ENCODE data around the gene AGFG2.
A peak's percentile ranks its signal among the peaks of the same experiment; 100 is the strongest.

The AGFG2 gene

DNA sequence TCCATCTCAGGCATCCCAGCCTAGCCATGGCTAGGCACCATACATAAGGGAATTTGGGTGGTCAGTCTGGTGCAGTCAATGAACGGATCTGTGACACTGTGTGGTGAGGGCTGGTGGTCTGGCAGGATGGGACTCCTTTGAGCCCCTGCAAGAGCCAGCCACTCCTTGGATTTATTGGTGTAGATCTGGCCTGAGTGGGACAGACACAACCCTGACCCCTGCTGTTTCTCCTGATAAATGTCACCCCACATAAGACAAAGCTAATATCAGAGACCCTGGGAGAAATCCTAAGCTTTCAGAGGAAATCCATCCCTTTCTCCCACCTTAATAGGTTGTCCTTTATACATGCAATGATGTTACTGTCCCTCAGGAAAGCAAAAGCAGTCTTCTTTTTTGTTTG is 49.4 kb downstream of the AGFG2 start:
- DNase-seq, result no peak

DNA sequence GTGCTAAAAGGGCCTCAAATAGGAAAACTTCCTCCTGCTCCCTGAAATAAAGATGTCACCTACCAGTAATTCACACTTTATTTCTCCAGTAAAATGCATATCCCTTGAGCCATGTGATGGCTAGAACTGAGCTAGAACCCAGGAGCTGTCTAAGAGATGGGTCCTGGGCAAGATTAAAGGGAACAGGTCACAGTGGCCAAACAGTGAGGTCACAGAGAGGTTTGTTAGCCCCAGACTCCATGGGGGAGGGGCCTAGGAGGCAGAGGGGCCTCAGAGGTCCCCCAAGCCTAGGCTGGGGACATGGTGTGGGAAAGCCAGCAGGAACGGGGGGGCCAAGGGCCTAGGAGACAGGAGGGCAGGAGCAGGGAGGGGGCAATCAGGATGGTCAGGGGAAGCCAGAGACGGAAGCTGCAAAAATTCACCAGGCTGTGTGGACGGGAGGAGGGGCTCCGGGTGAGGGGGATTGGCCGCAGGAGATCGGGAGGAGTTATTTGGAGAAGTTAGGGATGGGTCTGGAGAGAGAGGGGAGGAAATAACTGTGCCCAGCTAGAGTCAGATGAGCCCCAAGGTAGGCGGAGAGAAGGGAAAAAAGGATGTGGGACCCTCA is 50.4 kb downstream of the AGFG2 start:
- no peak for DNase-seq

DNA sequence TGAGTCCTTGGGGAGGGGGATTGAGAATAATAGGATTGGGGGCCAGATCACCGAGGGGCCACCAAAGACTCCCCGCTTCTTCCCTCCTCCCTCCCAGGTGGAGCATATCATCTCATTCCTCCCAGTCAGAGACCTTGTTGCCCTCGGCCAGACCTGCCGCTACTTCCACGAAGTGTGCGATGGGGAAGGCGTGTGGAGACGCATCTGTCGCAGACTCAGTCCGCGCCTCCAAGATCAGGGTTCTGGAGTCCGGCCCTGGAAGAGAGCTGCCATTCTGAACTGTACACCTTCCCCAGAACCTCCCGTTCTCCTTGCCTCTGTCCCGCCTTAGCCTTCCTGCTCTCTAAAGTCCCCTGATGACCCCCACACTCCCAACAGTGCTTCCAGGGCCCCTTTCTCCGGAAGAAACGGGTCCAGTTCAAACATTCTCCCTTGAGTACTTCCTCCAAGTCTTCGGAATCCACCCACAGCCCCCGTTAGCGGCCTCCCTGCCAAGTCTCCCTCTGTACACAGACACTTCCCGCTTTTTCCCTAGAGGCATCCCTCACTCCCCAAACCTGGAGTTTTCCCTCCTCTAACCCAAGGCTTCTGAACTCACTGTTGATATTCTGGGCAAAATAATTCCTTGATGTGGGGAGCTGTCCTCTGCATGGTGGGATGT is 51.2 kb downstream of the AGFG2 start:
- no peak for DNase-seq

DNA sequence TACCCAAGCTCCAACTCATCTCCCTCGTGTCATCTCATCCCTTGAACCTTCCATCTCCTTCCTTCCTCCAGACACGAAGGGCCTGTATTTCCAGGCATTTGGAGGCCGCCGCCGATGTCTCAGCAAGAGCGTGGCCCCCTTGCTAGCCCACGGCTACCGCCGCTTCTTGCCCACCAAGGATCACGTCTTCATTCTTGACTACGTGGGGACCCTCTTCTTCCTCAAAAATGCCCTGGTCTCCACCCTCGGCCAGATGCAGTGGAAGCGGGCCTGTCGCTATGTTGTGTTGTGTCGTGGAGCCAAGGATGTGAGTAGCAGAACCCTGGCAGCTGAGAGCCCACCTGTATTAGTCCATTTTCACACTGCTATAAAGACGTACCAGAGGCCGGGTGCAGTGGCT is 52.6 kb downstream of the AGFG2 start:
- DNase-seq, result no peak

DNA sequence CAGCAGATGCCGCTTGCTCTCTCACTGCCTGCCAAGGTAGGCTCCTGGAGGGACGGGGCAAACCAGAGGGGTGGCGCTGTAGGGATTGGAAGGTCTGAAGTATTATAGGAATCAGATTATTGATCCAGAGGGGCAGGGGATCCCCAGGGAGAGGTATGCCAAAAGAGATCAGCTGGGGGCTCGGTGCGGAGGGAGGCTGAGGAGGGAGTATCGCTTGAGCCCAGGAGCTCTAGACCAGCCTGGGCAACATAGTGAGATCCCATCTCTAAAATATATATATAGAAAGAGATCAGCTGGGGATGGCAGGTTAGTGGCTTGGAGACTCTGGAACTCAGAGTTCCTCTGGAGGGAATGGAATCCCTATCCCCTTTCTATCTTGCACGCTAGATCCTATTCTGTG is 56.2 kb downstream of the AGFG2 start:
- no peak for DNase-seq

DNA sequence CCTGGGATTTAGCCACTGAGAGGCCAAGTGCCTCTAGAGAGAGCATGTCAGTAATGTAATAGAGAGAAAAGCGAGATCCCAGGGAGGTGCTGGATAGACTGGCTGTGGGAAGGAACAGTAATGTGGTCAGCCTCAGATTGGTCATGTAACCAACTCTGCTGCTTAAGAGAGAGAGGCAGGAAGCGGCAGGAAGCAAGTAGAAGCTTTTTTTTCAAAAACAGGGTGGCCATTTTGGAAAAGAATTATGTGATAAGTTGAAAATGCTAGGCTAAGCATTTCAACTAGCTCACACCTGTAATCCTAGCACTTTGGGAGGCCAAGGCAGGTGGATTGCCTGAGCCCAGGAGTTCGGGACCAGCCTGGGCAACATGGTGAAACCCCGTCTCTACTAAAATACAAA is 59.4 kb downstream of the AGFG2 start:
- no peak for DNase-seq

DNA sequence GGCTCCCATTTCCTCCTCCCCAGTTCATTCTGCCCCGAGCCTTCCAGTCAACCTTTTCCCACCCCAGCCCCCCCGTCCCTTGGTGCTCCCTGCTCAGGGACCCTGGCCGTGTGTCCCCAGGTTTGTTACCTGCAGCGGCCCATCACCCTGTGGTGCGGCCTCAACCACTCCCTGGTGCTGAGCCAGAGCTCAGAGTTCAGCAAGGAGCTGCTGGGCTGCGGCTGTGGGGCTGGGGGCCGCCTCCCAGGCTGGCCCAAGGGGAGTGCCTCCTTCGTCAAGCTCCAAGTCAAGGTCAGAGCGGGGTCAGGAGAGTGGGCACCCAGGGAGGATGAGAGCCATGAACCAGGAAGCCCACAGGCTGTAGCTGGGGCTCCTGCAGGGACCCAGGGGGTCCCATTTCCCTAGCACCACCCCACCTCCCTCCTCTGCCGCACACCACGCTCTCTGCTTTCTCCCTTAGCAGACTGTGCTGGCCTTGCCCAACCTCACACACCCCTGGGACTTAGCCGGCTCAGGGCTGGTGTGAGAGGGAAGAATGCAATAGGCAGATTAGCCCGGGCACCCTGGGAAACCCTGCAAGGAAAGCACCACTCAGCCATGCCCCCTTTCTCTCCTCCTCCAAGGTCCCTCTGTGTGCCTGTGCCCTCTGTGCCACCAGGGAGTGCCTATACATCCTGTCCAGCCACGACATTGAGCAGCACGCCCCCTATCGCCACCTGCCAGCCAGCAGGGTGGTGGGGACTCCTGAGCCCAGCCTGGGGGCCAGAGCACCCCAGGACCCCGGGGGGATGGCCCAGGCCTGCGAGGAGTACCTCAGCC is 61.1 kb downstream of the AGFG2 start:
- no peak for DNase-seq

DNA sequence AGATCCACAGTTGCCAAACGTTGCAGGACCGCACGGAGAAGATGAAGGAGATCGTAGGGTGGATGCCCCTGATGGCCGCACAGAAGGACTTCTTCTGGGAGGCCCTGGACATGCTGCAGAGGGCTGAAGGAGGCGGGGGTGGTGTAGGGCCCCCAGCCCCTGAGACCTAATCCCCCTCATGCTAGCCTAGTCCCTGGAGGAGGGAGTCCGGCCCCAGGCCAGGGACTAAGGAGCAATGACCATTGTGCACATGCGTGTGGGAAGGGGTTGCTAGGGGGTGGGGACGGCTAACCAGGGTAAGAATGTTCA is 61.7 kb downstream of the AGFG2 start:
- DNase-seq, result no peak

DNA sequence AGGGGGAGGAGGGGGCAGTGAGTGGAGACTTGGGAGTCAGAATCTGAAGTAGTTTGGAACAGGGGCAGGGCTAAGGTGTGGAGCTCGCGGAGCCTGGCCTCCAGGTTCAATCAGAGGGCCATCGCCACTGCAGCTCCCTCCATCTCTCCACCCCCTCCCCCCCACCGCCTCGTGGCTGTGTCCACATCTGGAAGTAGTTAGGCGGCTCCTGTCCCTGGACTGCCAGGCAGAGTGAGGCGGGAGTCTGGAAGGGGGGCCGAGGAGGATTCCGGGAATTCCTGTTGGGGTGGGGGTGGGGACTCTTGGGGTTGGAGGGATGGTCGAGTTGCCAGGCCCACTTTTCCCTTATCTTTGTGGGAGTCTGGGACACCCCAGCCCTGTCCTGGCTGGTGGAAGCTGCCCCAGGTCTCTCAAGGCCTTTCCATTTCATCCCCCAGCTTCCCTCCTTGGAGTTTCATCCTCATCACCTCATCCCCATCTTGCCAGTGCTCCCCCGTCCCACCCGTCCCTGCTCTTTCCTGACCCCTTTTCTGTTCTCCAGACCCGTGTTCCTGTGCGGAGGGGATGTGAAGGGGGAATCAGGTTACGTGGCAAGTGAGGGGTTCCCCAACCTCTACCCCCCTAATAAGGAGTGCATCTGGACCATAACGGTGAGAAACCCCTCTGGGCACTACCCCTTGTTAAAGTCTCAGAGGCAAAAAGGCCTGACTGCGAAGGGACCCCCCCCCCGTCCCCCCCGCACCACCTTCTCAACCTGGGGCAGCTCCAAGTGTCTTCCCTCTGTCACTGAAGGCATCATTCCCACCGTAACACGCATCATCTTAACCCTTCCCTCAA is 64.1 kb downstream of the AGFG2 start:
- peak; percentile 96 for DNase-seq

DNA sequence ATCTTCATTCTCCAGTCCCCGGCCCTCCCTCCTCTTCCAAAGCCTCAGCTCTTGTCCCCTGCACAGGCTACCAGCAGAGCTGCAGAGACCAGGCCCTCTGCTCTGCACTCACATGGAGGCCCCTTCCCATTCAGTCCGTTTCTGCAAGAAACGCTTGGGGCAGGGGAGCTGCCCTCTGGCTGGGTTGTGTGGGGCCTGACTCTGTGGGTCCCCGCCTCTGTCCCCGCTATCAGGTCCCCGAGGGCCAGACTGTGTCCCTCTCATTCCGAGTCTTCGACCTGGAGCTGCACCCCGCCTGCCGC is 64.7 kb downstream of the AGFG2 start:
- peak; percentile 63 for DNase-seq

DNA sequence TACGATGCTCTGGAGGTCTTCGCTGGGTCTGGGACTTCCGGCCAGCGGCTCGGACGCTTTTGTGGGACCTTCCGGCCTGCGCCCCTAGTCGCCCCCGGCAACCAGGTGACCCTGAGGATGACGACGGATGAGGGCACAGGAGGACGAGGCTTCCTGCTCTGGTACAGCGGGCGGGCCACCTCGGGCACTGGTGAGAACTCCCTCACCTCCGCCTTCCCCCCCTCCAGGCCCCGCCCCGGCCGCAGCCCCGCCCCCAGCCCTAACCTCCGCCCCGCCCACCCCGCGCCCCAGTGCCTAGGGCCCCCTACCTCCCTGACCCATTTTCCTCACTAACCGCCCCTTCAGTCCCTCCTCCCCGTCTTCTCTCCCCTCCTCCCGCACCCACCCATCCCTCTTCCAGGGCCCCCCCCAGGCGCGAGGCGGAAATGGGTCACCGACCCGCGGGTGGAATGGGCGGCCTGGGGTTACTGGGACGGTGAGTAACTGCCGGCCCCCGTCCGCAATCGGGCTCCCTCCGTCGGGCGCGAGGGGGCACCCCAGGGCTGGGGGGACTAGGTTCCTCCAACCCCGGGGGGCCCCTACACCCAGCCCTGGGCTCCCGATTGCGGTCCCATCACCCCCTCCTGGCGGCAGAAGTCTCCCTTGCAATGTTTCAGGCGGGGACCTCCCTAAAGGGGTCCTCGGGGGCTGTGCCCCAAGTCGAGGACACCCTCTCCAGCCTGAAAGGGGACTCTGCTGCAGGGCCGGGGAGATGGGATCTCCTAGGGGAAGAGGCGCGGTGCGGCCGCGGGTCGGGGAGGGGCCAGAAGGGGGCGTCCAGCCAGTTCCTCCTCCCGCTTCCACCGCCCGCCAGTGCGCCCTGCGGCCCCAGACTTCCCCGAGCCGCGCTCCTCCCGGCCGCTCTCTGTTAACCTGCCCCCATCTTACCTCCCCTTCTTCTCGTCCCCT is 65.3 kb downstream of the AGFG2 start:
- peak; percentile 83 for DNase-seq

DNA sequence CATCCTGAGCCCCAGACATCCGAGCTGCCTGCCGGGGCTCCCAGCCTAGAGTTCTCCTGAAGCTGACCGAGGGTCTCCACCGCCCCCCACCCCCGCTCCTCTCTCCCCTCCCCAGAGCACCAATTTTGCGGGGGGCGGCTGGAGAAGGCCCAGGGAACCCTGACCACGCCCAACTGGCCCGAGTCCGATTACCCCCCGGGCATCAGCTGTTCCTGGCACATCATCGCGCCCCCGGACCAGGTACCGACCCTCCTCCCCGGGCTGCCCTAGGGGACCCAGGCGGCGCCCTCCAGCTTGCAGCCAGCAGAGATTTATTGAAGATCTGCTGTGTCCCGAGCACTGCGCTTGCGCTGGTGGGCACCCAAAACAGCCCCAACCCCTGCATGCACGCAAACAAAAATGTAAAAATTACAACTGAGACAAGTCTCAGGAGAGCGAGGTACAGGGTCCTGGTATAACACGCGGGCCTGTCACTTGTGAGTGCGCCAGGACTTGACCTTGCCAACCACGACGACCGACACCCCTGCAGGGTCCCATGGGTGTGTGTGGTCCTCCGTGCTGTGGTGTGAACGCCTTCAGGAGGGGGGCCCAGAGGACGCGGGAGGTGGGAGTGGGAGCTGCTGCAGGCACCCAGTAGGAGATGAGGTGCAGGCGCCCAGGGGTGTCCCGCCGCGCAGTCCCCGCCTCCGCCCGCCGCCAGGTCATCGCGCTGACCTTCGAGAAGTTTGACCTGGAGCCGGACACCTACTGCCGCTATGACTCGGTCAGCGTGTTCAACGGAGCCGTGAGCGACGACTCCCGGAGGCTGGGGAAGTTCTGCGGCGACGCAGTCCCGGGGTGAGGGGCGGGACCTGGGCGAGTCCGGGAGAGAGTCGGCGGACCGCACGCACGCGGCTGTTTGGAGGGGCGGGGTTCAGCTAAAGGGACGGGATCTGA is 66.2 kb downstream of the AGFG2 start:
- DNase-seq, result no peak

DNA sequence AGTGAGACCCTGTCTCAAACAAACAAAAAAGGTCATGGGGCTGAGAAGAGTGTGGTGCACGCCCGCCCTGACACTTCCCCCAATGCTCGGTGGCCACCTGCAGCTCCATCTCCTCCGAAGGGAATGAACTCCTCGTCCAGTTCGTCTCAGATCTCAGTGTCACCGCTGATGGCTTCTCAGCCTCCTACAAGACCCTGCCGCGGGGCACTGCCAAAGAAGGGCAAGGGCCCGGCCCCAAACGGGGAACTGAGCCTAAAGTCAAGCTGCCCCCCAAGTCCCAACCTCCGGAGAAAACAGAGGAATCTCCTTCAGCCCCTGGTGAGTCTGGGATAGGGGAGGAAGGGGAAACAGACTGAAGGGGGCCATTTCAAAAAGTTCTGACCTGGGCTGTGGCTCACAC is 67.3 kb downstream of the AGFG2 start:
- no peak for DNase-seq

DNA sequence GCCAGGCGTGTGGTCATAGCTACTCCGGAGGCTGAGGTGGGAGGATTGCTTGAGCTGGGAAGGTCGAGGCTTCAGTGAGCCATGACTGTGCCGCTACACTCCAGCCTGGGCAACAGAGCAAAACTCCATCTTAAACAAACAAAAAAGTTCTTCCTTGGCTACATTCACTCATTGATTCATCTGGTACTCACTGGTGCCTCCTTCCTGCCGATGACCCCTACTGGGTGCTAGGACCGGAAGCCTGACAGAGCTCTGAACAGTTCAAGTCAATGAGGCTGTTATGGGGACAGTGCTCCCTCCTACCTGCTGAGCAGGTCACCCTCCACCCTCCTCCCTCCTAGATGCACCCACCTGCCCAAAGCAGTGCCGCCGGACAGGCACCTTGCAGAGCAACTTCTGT is 68.1 kb downstream of the AGFG2 start:
- DNase-seq, result no peak

DNA sequence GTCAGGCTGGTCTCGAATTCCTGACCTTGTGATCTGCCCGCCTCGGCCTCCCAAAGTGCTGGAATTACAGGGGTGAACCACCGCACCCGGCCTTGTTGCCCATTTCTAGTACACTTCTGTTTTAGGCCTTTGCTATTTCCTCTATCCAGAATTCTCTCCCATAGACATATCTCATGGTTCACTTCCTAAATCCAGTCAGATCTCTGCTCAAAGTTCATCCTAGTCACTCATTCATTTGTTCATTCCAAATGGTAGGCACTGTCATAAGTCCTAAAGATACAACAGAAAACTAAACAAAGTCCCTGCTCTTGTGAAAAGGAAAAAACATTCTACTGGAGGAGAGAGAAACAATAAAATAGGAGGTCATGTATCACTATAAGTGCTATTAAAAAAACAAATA is 71.0 kb downstream of the AGFG2 start:
- DNase-seq, result no peak

DNA sequence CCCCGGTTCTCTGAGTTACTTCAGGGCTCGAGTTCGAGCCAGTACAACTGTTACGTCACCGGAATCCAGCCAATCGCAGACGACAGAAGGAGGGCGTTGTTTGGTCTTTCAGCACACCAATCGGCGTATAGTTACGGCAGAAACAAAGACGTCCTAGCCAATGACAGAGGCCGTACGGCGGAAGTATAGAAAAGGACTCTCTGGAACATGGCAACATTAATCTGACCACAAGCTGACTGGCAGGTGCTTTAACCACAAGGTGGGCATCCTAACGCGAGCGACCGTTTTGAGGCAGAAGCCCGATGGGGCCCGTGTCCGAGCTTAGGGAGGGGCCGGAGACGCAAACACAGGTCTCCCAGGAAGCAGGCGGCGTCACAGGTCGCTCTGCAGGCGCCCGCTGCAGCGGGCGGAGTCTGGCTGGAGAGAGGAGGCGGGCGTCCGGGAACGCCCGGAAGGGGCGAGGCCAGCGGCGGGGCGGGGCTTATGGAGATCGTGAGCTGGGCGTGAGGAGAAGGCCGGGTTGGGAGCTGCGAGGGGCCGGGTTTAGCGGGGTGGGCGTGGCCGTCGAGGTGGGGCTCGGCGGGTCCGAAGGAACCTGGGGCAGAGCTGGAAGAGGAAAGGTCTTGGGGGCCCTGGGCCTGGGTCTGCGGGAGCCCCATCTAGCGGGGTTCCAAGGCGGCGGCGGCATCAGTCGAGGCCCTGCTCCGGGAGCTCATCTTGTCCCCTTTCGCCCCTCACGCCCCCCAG is 73.2 kb downstream of the AGFG2 start, which contains the start of gene MOSPD3:
Gene MOSPD3, plus strand, starts transcription at position 558 of the 747 bp plus-strand sequence. CDS start 252 bp downstream, outside the sequence.
- DNase-seq, result peak; percentile 99

DNA sequence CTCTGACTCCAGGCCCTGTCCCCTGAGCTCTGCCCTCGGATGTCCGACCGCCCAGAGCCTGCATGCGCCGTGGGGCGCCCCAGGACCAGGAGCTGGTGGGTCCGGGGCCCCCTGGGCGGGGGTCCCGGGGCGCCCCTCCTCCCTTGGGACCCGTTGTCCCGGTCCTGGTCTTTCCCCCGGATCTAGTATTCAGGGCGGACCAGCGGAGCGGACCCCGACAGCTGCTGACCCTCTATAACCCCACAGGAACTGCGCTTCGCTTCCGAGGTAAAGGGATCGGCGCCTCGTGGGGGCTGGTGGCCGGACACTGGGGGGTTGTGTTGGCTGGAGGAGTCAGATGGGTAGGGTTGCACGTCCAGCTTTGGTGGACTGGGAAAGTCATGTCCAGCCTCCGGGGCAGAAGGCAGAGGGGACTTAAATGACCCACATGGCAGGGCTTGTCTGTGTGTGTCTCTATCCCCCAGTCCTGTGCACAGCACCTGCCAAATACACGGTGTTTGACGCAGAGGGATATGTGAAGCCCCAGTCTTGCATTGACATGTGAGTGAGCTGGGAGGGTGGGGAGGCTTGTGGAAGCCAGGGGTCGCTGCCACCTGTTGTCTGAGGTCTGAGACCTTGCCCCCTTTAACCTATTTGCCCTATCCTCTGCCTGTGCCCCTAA is 73.9 kb downstream of the AGFG2 start:
- peak; percentile 58 for DNase-seq

DNA sequence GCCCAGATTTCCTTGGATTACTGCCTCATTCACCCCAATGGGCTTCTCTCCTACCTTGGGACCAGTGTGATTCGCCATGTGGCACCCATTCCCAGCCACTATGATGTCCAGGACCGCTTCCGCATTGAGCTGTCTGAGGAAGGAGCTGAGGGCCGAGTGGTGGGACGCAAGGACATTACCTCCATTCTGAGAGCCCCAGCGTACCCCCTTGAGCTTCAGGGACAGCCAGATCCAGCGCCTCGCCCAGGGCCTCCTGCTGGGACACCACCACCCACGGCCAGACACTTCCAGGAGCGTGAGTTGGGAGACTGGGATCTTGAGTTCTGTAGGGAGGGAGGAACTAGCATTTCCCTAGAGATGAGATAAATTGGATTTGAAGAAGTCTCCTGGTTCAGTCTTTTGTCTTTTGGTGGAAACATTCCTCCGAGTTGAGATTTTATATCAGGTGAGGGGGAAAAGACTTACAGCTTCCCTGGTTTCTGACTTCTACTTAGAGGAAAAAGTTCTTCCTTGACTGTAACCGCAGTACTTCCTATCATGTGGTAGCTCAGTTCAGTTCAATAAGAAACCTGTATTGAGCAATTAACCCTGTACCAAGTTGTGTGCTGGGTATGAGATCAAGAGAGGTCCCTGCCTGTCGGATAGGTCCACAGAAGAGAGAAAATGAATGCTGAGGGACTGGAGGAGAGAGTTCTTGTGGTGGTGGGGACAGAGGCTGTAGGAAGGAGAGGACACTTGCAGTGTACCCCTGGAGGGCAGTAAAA is 74.6 kb downstream of the AGFG2 start:
- no peak for DNase-seq

DNA sequence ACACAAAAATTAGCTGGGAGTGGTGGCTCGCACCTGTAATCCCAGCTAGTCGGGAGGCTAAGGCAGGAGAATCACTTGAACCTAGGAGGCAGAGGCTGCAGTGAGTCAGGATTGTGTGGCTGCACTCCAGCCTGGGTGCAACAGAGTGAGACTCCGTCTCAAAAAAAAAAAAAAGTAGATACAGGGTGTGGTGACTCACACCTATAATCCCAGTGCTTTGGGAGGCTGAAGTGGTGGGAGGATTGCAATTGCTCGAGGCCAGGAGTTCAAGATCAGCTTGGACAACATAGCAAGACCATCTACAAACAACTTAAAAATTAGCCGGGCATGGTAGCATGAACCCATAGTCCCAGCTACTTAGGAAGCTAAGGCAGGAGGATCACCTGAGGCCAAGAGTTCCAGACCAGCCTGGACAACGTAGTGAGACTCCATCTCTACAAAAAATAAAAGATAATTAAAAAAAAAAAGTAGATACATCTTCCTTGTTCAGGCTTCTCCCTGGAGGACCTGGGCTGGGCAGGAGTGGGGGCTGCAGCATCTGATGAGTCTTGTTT is 75.4 kb downstream of the AGFG2 start:
- DNase-seq, result no peak
